ENCODE results near the gene SEMA5B. TPM values are rescaled to one million over a fixed set of nuclear protein-coding genes. Genes with fewer than 3 reads are reported as not detected.

SEMA5B gene
- total RNA-seq, 1 experiment from 2014 or later: 0.04 TPM

DNA sequence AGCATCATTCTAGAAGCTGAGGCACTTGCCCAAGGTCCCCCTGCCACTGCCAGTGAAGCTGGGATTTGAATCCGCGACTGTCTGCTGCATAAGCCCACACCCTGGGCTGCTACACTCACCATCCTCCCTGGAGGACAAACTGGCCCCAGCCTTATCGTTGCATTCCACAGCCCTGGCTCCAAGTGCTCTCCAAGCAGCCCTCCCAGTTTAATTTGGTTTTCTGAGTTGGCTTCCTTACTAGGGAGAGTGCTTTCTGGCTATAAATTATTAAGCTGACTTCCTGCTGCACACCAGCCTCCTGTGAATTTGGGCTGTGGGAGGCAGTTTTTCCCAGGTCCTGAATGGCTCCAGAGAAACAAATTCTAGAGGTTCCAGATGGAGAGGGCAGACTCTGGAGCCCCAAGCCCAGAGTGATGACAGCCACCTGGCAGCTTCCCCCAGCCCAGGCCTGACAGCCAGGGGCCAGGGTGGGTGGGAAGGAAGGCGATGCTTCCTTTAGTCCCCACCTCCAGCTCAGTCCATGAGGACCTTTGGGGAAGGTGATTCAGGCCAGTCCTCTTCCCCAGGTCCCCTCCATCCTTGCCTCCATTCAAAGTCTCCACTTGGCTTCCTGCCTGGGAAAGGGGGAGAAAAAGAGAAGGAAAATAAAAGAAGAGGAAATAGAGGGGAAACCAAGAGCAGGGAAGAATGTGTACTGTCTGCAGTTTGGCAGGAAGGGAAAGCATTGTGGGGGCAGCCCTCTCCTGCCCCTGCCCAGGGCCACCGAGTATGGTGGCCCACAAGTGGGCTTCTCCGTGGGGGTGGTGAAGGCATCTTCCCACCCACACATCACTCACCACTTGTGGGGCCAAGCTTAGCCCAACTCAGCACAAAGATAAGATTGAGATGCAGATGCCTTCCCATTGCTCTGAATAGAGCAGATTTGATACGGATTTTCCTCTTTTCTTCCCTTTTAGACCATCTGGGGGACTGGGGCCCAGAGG is 69.6 kb downstream of the SEMA5B start:
- Histone ChIP-seq H3K4me1 (ENCODE audit: insufficient read depth, low read length) (no peaks in the 10 kb centered on the region), H3K36me3 (ENCODE audit: low read depth, low read length) (no peaks in the 10 kb centered on the region), H3F3A (ENCODE audit: low read length, unreplicated experiment) (no peaks in the 10 kb centered on the region), H3K4me3 (ENCODE audit: low read length) (no peak overlapping the region), H3K9me2 (replicated peaks; ENCODE audit: low read length) (no peaks in the 10 kb centered on the region), H4K20me1 (ENCODE audit: low read length) (no peaks in the 10 kb centered on the region), H3K4me2 (ENCODE audit: low read length) (no peak overlapping the region), H3K27me3 (ENCODE audit: low read length) (peaks cover 57% of the 10 kb centered on the region), H2AFZ (ENCODE audit: low read length) (no peak overlapping the region), H3K9me3 (ENCODE audit: low read length) (no peaks in the 10 kb centered on the region), H3K27ac (ENCODE audit: low read length) (no peak overlapping the region), H3K79me2 (ENCODE audit: low read length) (no peaks in the 10 kb centered on the region), H3K9ac (ENCODE audit: low read length) (no peak overlapping the region)
- TF ChIP-seq EZH2 (IDR thresholded peaks at IDR 0.05; ENCODE audit: low read length, unreplicated experiment) (no peak), EZH2phosphoT487 (IDR thresholded peaks at IDR 0.05; ENCODE audit: borderline replicate concordance, low read length) (no peak)
- TF ChIP-seq, protein P1, sequence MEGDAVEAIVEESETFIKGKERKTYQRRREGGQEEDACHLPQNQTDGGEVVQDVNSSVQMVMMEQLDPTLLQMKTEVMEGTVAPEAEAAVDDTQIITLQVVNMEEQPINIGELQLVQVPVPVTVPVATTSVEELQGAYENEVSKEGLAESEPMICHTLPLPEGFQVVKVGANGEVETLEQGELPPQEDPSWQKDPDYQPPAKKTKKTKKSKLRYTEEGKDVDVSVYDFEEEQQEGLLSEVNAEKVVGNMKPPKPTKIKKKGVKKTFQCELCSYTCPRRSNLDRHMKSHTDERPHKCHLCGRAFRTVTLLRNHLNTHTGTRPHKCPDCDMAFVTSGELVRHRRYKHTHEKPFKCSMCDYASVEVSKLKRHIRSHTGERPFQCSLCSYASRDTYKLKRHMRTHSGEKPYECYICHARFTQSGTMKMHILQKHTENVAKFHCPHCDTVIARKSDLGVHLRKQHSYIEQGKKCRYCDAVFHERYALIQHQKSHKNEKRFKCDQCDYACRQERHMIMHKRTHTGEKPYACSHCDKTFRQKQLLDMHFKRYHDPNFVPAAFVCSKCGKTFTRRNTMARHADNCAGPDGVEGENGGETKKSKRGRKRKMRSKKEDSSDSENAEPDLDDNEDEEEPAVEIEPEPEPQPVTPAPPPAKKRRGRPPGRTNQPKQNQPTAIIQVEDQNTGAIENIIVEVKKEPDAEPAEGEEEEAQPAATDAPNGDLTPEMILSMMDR (conservative IDR thresholded peaks at IDR 0.05; ENCODE audit: low read depth, low read length): no peak
- DNase-seq (no peak), ATAC-seq (no peak)
- CTCF ChIA-PET: no interaction called here
- POLR2A ChIA-PET (ENCODE audit: unreplicated experiment): no interaction called here
- no TSS peak for BruUV-seq (replicated peaks)
- intact Hi-C loops (cut with micrococcal nuclease): no loop called here

- no peak overlapping the region for H2AFZ ChIP-seq (ENCODE audit: low read length)
- no peak overlapping the region for H3K4me2 ChIP-seq (ENCODE audit: low read length)
- ChIA-PET POLR2A (ENCODE audit: unreplicated experiment) (no interaction called here), CTCF (no interaction called here)
- H3K9me3 ChIP-seq (ENCODE audit: low read length): no peaks in the 10 kb centered on the region
- ATAC-seq: no peak
- H3K4me1 ChIP-seq (ENCODE audit: insufficient read depth, low read length): peaks cover 7% of the 10 kb centered on the region
- no peak overlapping the region for H3K4me3 ChIP-seq (ENCODE audit: low read length)
- no peaks in the 10 kb centered on the region for H3K79me2 ChIP-seq (ENCODE audit: low read length)
- no peak for DNase-seq
- no peaks in the 10 kb centered on the region for H4K20me1 ChIP-seq (ENCODE audit: low read length)
- H3K27ac ChIP-seq (ENCODE audit: low read length): no peak overlapping the region
- no peak overlapping the region for H3K9ac ChIP-seq (ENCODE audit: low read length)
- no peaks in the 10 kb centered on the region for H3K36me3 ChIP-seq (ENCODE audit: low read depth, low read length)
- peaks cover 45% of the 10 kb centered on the region for H3K27me3 ChIP-seq (ENCODE audit: low read length)
- BruUV-seq (replicated peaks): no TSS peak
- TF ChIP-seq, protein P1 (conservative IDR thresholded peaks at IDR 0.05; ENCODE audit: low read depth, low read length): no peak
- TF ChIP-seq EZH2phosphoT487 (IDR thresholded peaks at IDR 0.05; ENCODE audit: borderline replicate concordance, low read length) (no peak), EZH2 (IDR thresholded peaks at IDR 0.05; ENCODE audit: low read length, unreplicated experiment) (no peak)
- intact Hi-C loops (cut with micrococcal nuclease): no loop called here
- no peaks in the 10 kb centered on the region for H3K9me2 ChIP-seq (replicated peaks; ENCODE audit: low read length)
- H3F3A ChIP-seq (ENCODE audit: low read length, unreplicated experiment): no peaks in the 10 kb centered on the region
Observed at GRCh38 chr3:122956693-122957455, 70.7 kb downstream of the SEMA5B start.

Data from PC-3 (cell line).